ENCODE data around the gene PIM3.

Gene PIM3

DNA sequence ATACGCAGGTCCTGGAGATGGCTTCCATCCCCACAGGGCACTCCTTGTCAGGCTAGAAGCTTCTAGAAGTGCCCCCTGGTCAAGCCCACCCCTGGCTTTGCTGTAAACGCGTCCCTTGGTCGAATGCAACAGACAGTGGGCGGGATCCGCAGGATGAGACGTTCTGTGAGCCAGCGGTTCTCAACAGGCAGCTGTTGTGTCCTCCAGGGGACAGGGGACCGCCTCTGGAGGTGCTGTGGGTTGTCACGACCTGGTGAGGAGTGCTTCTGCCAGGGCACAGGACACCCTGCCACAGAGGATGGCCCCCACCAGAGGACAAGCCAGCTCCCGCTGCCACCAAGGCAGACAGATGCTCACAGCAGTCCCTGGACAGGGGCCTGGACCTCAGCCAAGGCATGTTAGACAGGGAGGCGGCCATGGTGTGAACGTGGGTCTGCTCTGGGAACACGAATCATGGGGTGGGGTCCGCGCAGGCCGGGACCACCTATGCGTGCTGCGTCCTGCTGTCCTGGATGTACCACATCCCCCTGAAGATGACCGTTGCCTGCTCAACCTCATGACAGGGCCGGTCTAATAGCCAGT is 30.5 kb upstream of the PIM3 start:
- H3K4me1 Mint-ChIP-seq: peaks cover 33% of the 10 kb centered on the region
- no peak overlapping the region for H3K4me3 Mint-ChIP-seq
- DNase-seq (ENCODE audit: low spot score in 2 of 2) (no peak), ATAC-seq (replicated peaks; ENCODE audit: extremely low read depth, poor library complexity, severe bottlenecking) (no peak)
- peaks cover 14% of the 10 kb centered on the region for H3K36me3 Mint-ChIP-seq (ENCODE audit: insufficient read depth)
- no peaks in the 10 kb centered on the region for H3K27me3 Mint-ChIP-seq
- H3K9me3 Mint-ChIP-seq: no peaks in the 10 kb centered on the region
- no peak overlapping the region for H3K27ac Mint-ChIP-seq (ENCODE audit: low read depth)

DNA sequence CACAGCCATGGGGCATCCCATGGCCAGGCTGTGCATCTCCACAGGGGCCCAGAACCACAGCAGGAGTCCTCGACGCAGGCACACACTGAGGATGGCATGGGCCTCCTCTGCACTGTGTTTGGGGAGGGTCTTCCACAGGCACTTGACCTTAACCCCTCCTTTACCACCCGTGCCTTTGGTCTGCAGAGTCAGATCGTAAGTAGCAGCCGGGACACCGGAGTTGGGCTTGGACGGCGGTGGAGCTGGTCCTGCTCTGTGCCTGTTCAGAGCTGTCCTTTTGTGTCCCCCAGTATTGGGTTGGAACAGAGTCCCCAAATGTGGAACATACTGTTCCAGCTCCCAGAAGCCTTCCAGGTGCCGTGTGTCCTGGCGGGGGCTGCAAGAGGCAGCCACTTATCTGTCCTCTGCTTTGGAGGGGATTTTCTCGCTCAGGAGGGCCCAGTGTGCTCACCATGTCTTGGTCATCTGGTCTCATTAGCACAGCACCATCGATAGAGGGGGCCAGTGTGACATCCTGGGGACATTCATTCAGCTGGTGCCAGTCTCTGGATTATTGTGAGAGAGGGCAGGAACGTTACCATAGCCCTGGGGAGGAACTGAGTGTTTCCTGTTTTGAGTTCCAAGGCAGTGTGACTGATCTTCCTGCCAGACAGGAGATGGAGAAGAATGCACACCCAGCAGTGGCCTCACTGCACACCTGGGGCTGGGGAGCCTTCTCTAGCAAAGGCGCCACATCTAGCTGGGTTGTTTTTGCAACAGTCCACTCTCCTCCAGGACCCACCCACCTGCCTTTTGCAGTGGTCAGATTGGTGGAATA is 29.8 kb upstream of the PIM3 start:
- ATAC-seq (replicated peaks; ENCODE audit: extremely low read depth, poor library complexity, severe bottlenecking) (no peak), DNase-seq (ENCODE audit: low spot score in 2 of 2) (no peak)
- peaks cover 10% of the 10 kb centered on the region for H3K36me3 Mint-ChIP-seq (ENCODE audit: insufficient read depth)
- H3K4me1 Mint-ChIP-seq: peaks cover 26% of the 10 kb centered on the region
- no peaks in the 10 kb centered on the region for H3K9me3 Mint-ChIP-seq
- H3K4me3 Mint-ChIP-seq: no peak overlapping the region
- peak overlapping the region; percentile 41 for H3K27ac Mint-ChIP-seq (ENCODE audit: low read depth)
- H3K27me3 Mint-ChIP-seq: no peaks in the 10 kb centered on the region

DNA sequence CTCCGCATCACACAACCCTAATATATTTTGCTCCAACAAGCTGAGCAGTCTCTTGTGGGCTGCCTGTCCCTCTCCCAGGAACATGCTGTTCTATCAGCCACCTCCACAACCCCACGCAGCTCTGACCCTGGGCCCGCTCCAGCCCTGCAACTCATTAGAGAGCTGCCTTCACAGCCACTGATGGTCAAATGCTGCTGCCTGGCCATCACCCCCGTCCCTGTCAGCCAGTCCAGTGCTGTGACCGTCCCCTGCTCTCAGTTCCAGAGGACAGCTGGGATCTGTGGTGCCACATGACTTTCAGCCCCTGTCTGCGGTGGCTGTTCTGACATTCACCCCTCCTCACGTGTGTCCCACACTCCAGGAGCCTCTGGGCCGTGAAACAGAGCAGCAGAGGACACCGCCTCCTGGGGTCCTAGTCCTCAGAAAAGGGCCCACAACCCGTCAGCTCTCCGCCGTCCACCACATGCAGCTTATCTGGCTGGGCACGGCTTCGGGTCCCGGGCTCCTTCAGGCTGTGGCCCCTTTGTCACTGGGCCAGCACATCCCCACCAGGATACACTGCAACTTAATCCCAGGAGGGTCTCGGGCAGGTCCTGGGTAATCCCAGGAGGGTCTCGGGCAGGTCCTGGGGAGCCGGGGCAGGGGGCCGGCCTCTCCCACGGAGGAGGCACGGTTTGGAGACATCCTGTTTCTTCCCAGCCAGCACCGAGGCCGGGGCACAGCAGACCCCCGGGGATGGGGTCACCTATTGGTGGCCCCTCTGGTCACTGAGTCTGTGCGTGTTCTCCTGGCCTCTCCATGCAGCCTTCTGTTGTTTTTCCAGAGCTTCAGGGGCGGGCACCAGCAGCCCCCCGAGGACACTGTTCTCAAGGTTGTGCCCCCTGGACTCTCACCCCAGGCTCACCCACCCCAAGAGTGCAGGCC is 27.1 kb upstream of the PIM3 start:
- Mint-ChIP-seq H3K27ac (ENCODE audit: low read depth) (peak overlapping the region; percentile 5), H3K27me3 (no peaks in the 10 kb centered on the region), H3K4me1 (peaks cover 19% of the 10 kb centered on the region), H3K9me3 (no peaks in the 10 kb centered on the region), H3K36me3 (ENCODE audit: insufficient read depth) (peaks cover 12% of the 10 kb centered on the region), H3K4me3 (peak overlapping the region; percentile 68)
- DNase-seq (ENCODE audit: low spot score in 2 of 2) (no peak), ATAC-seq (replicated peaks; ENCODE audit: extremely low read depth, poor library complexity, severe bottlenecking) (no peak)

DNA sequence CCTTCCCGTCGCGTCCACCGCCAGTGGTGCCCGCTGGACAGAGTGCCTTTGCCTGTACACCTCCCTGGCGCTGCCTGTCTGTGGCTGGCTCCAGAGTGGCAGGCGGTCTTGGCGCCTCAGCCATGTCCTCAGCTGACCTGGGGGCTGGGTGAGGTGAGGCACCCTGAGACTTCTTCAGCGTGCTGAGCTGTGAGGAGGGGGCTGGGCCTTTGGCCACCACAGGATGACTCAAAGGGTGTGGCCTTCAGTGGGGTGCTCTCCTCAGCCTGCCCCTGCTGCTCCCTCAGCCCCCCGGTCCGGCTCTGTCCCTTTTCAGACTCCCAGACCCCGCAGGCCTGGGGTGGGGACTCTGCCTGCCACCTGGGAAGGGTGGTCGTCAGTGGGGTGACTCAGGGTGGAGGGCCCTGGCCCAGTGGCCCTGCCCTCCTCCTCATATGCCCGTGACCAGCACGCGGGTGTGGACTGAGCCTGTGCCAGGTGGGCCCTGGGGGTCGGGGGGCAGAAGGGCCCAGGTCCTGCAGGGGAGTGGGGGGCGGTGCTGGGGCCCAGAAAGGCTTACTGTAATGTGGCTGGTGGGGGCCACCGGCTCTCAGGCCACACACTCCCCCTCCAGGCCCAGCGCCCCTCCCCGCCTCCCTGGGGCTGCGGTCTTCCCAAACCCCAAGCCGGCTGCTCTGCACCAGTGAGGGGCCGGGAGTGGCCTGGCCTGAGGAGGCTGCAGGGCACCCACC is 26.2 kb upstream of the PIM3 start:
- peaks cover 12% of the 10 kb centered on the region for H3K36me3 Mint-ChIP-seq (ENCODE audit: insufficient read depth)

DNA sequence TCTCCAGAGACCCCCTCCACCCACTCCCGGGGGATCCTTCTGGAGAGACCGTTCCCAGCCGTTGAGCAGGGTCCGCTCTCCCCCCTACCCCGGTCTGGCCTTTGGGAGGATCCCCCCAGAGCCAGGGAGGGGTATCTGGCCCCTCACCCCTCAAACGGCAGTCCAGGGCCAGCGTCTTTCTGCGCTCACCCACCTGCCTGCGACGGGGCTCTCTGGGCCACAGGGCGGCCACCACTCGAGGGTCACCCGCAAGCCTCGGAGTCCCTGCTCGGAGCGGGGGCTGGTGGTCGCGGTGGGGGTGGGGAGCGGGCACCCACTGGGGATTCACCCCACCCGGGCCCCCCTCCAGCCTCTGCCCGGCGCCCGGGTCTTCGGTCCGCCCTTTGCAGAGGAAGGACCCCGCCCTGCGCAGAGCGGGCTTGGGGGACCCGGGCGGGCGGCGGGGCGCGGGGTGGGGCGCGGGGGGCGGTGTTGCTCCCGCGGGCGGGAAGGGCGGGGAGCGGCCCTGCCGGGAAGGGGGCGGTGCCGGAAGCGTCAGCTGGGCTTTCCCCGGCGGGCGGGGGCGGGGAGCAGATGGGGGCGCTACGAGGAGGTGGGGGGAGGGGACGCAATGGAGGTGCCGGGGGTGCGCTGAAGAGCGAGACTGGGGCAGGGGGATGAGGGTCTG is 25.5 kb upstream of the PIM3 start:
- Mint-ChIP-seq H3K36me3 (ENCODE audit: insufficient read depth) (peaks cover 9% of the 10 kb centered on the region), H3K9me3 (no peaks in the 10 kb centered on the region), H3K27ac (ENCODE audit: low read depth) (no peak overlapping the region), H3K4me3 (peak overlapping the region; percentile 68), H3K4me1 (peaks cover 19% of the 10 kb centered on the region), H3K27me3 (no peaks in the 10 kb centered on the region)
- ATAC-seq (replicated peaks; ENCODE audit: extremely low read depth, poor library complexity, severe bottlenecking) (peak; percentile 5), DNase-seq (ENCODE audit: low spot score in 2 of 2) (peak; percentile 40 to 61)

More for the DNA sequence above, 26.2 kb upstream of the PIM3 start:
- Mint-ChIP-seq H3K4me1 (peaks cover 19% of the 10 kb centered on the region), H3K27ac (ENCODE audit: low read depth) (no peak overlapping the region), H3K9me3 (no peaks in the 10 kb centered on the region), H3K4me3 (peak overlapping the region; percentile 68), H3K27me3 (no peaks in the 10 kb centered on the region)
- ATAC-seq (replicated peaks; ENCODE audit: extremely low read depth, poor library complexity, severe bottlenecking) (no peak), DNase-seq (ENCODE audit: low spot score in 2 of 2) (no peak)

DNA sequence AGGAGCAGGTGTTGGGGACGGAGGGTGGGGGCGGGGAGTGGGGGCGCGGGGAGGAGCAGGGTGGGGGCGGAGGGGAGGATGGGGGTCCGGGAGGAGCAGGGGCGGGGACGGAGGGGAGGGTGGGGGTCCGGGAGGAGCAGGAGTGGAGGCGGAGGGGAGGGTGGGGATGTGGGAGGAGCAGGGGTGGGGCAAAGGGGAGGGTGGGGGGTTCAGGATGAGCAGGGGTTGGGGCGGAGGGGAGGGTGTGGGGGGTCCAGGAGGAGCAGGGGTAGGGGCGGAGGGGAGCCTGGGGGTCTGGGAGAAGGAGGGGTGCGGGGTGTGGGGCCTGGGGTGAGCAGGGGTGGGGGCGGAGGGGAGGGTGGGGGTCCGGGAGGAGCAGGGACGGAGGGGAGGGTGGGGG is 25.0 kb upstream of the PIM3 start:
- DNase-seq (ENCODE audit: low spot score in 2 of 2) (no peak), ATAC-seq (replicated peaks; ENCODE audit: extremely low read depth, poor library complexity, severe bottlenecking) (no peak)
- Mint-ChIP-seq H3K27ac (ENCODE audit: low read depth) (peak overlapping the region; percentile 85), H3K27me3 (no peaks in the 10 kb centered on the region), H3K4me3 (peak overlapping the region; percentile 68), H3K4me1 (peaks cover 19% of the 10 kb centered on the region), H3K36me3 (ENCODE audit: insufficient read depth) (peaks cover 9% of the 10 kb centered on the region), H3K9me3 (no peaks in the 10 kb centered on the region)

DNA sequence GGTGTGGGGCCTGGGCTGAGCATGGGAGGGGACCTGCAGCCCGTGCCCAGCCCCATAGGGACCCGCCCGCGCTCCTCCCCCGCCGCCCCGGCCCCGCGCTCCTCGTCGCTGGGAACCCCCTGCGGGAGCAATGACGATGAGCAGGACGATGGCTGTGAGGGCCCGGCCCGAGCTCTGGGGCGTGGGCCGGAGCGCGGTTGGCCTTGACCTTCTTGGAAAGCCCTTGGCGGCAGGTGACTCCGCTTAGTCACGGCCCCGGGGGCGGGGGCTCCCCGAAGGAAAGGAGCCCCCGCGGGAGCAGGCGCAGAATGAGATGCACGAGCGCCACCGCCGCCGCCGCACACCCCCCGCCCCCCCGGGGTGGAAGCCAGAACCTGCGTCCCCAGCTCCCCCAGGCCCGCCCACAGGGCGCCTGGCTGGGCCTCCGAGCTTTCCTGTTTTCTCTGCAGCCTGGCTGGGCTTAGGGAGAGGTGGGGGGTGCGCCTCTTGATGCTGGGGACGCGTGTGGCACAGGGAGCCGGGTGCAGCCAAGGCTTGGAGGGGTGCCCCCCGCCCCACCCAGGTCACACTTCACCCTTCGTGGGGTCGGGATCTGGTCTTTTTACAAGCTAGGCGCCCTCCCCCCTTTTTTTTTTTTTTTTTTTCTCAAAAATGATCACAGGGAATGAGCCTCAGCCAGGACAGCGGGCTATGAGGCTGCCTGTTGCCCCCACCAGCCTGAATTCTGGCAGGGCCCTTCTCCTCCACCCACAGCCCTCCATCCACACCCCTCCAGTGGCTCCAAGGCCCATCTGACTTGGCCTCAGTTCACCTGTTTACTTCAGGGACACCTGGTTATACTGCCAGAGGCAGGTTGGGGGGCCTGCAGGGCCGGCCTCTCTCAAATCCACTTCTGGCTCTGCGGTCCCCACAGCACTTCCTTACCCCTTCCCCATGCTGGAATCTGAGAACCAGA is 24.3 kb upstream of the PIM3 start:
- H3K4me3 Mint-ChIP-seq: peak overlapping the region; percentile 68
- peaks cover 18% of the 10 kb centered on the region for H3K4me1 Mint-ChIP-seq
- H3K27me3 Mint-ChIP-seq: no peaks in the 10 kb centered on the region
- no peaks in the 10 kb centered on the region for H3K9me3 Mint-ChIP-seq
- DNase-seq (ENCODE audit: low spot score in 2 of 2): peak; percentile 73 to 83
- peak; percentile 85 for ATAC-seq (replicated peaks; ENCODE audit: extremely low read depth, poor library complexity, severe bottlenecking)
- H3K27ac Mint-ChIP-seq (ENCODE audit: low read depth): peak overlapping the region; percentile 85
- H3K36me3 Mint-ChIP-seq (ENCODE audit: insufficient read depth): peaks cover 9% of the 10 kb centered on the region

DNA sequence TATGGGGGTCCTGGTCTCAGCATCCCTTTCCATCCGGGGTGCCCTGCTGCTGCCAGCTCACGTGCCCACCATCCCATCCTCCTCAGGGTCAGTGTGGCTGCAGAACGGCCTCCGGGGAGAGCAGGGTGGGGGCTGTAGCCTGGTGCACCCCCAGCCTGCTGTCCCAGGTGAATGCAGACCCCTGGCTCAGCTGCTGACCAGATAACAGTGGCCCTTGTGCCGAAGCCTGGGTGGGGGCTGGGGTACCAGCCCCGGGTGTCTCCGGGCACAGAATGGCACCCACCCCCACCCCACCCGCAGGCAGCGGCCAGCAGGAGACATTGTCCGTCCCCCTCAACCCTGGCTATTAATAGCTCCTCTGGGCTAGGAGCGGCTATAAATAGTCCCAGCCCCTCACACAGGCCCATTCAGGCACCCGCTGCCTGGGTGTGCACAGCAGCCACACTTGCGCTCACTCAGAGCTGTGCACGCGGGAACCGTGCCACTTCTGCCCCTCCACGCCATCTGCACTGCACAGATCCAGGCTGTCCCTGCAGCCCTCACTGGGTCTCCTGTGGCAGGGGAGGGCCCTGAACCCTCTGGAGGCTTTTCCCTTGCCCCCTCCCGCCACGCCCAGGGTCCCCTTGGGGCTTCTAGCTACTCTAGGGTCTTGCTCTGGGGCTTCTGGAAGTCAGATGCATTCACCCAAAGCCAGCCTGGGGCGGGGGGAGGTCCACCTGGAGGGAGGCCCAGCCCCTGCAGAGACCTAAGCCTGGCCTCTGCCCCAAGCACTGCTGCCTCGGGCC is 23.4 kb upstream of the PIM3 start:
- no peak for ATAC-seq (replicated peaks; ENCODE audit: extremely low read depth, poor library complexity, severe bottlenecking)
- peaks cover 9% of the 10 kb centered on the region for H3K36me3 Mint-ChIP-seq (ENCODE audit: insufficient read depth)
- no peaks in the 10 kb centered on the region for H3K9me3 Mint-ChIP-seq
- no peaks in the 10 kb centered on the region for H3K27me3 Mint-ChIP-seq
- peaks cover 18% of the 10 kb centered on the region for H3K4me1 Mint-ChIP-seq
- DNase-seq (ENCODE audit: low spot score in 2 of 2): no peak
- H3K4me3 Mint-ChIP-seq: peak overlapping the region; percentile 68
- H3K27ac Mint-ChIP-seq (ENCODE audit: low read depth): peak overlapping the region; percentile 85

DNA sequence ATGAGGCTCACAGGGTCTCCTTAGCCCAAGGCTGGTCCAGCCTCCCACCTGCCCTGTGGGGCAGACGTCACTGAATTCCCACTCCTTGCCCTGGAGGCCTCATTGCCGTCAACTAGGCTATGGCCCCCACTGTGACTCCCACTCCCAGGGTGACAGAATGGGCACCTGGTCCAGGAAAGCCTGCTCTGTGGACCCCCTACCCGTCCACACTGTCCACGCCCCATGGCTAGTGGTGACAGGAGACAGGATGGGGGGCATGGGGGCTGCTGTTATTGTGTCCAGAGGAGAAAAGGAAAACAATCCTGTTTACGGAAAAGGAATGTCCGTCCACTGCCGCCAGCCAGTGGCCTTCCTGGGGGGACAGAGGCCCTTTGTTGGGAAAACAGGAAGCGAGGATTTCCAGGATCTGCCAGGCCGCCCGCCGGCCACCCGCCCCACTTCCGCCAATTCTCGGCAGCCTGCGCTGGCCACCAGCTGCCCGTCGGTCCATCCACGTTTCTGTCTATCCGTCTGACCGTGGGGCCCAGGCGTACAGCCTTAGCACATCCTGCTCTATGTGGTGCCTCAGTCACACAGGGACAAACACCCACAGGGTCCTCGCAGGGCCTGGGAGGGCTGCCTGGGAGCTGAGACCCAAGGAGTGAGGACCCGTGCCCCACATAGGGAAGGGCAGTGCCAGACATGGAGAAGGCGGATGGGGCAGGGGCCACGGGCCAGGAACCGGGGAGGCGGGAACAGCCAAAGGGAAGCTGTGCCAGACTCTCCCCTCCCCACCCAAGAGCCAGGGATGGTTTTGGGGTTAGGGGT is 22.6 kb upstream of the PIM3 start:
- no peak for DNase-seq (ENCODE audit: low spot score in 2 of 2)
- H3K9me3 Mint-ChIP-seq: no peaks in the 10 kb centered on the region
- H3K36me3 Mint-ChIP-seq (ENCODE audit: insufficient read depth): peaks cover 9% of the 10 kb centered on the region
- no peak for ATAC-seq (replicated peaks; ENCODE audit: extremely low read depth, poor library complexity, severe bottlenecking)
- H3K4me3 Mint-ChIP-seq: no peak overlapping the region
- peaks cover 17% of the 10 kb centered on the region for H3K4me1 Mint-ChIP-seq
- H3K27ac Mint-ChIP-seq (ENCODE audit: low read depth): no peak overlapping the region
- no peaks in the 10 kb centered on the region for H3K27me3 Mint-ChIP-seq

DNA sequence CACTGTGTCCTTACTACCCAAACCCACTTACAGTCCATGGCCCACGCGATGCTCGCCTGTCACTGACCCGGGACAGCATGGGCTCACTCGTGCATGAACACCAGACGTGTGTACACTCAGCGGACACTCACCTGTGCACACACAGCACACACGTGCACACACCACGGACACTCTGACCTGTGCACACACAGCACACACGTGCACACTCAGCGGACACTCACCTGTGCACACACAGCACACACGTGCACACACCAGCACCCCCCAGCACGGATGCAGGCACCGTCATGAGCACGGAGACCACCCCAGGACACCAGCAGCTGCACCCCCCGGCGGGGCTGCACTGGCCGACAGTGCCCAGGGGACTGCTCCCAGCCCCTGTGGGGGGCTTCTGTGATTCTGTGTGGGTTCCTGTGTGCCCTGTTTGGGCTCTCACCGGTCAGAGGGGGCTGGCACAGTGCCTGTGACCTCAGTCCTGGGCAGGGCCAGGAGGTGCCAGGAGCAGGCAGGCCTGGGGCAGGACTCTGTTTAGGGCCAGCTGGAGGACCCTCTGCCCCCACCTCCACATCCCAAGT is 21.9 kb upstream of the PIM3 start:
- no peak for DNase-seq (ENCODE audit: low spot score in 2 of 2)
- Mint-ChIP-seq H3K27ac (ENCODE audit: low read depth) (no peak overlapping the region), H3K4me1 (peaks cover 13% of the 10 kb centered on the region), H3K9me3 (no peaks in the 10 kb centered on the region), H3K27me3 (no peaks in the 10 kb centered on the region), H3K36me3 (ENCODE audit: insufficient read depth) (peaks cover 9% of the 10 kb centered on the region), H3K4me3 (no peak overlapping the region)
- ATAC-seq (replicated peaks; ENCODE audit: extremely low read depth, poor library complexity, severe bottlenecking): no peak

Data from central memory CD8-positive, alpha-beta T cell (primary cell).